Keratinocyte (primary cell): ENCODE data around the gene MICAL3. TPM values are rescaled to one million over a fixed set of nuclear protein-coding genes. Genes with fewer than 3 reads are reported as not detected.

Experiments
- DNase-seq: peaks from one replicate; pipeline ENCODE4 v3.0.0-alpha.2; 2011; ENCODE audit warnings: low read depth, missing footprints, low spot score
- FAIRE-seq: peaks from 2 replicates; lab custom pipeline; 2011; peaks lifted over from hg19 to GRCh38; lab: Jason Lieb, UNC
- H2AFZ ChIP-seq: 2 replicates; pipeline ENCODE4 v1.6.0; 2012; ENCODE audit warnings: low read length, control low read depth, inconsistent platforms; ENCODE audit not compliant: control insufficient read depth
- H3K27ac ChIP-seq: 2 replicates; pipeline ENCODE4 v1.5.1; 2011; ENCODE audit warnings: low read length; ENCODE audit not compliant: control insufficient read depth, insufficient read depth
- H3K27me3 ChIP-seq: 3 replicates; pipeline ENCODE4 v1.6.0; 2011; ENCODE audit warnings: low read length; ENCODE audit not compliant: control insufficient read depth, insufficient read depth; ENCODE audit errors: extremely low read depth
- H3K36me3 ChIP-seq, 2 experiments: 2 replicates in 1 of 2; 3 replicates in 1 of 2; pipeline ENCODE4 v1.5.1; 2011; ENCODE audit warnings: low read length in 2 of 2, mild to moderate bottlenecking in 1 of 2; ENCODE audit not compliant: control insufficient read depth in 2 of 2, insufficient read depth in 2 of 2; ENCODE audit errors: extremely low read depth in 1 of 2
- H3K4me1 ChIP-seq: 3 replicates; pipeline ENCODE4 v1.5.1; 2011; ENCODE audit warnings: low read length; ENCODE audit not compliant: control insufficient read depth, insufficient read depth; ENCODE audit errors: extremely low read depth
- H3K4me2 ChIP-seq: 3 replicates; pipeline ENCODE4 v1.6.0; 2011; ENCODE audit warnings: low read depth, low read length; ENCODE audit not compliant: control insufficient read depth, insufficient read depth; ENCODE audit errors: extremely low read depth
- H3K4me3 ChIP-seq, 3 experiments: fragments of 200-600 bp in 1 of 3; sonication (generic) in 1 of 3; 2 replicates in 2 of 3; 3 replicates in 1 of 3; pipeline ENCODE4 v1.5.1; 2011 to 2016; ENCODE audit warnings: low read length in 3 of 3, mild to moderate bottlenecking in 3 of 3, control low read depth in 2 of 3, inconsistent platforms in 1 of 3, low read depth in 1 of 3, mixed read lengths in 1 of 3, mixed run types in 1 of 3, moderate library complexity in 1 of 3; ENCODE audit not compliant: control insufficient read depth in 2 of 3, insufficient read depth in 2 of 3; ENCODE audit errors: extremely low read depth in 1 of 3
- H3K79me2 ChIP-seq: 2 replicates; pipeline ENCODE4 v1.6.0; 2012; ENCODE audit warnings: low read length; ENCODE audit not compliant: control insufficient read depth, insufficient read depth
- H3K9ac ChIP-seq: 3 replicates; pipeline ENCODE4 v1.6.0; 2011; ENCODE audit warnings: low read length; ENCODE audit not compliant: control insufficient read depth, insufficient read depth; ENCODE audit errors: extremely low read depth
- H3K9me1 ChIP-seq: 3 replicates; pipeline ENCODE4 v1.6.0; 2011; ENCODE audit warnings: low read length; ENCODE audit not compliant: control insufficient read depth, insufficient read depth; ENCODE audit errors: extremely low read depth
- H3K9me3 ChIP-seq: 2 replicates; pipeline ENCODE4 v1.5.1; 2012; ENCODE audit warnings: low read depth, low read length; ENCODE audit not compliant: control insufficient read depth
- H4K20me1 ChIP-seq: 3 replicates; pipeline ENCODE4 v1.6.0; 2011; ENCODE audit warnings: low read length; ENCODE audit not compliant: control insufficient read depth, insufficient read depth; ENCODE audit errors: extremely low read depth
- CTCF ChIP-seq, 3 experiments: IDR thresholded peaks in 1 of 3; conservative IDR thresholded peaks in 1 of 3; optimal IDR thresholded peaks in 1 of 3; 2 replicates in 2 of 3; 3 replicates in 1 of 3; pipeline versions ENCODE3 to v1.5.1; 2011; ENCODE audit warnings: low read length in 3 of 3, mild to moderate bottlenecking in 3 of 3, moderate library complexity in 2 of 3, control low read depth in 1 of 3, inconsistent platforms in 1 of 3; ENCODE audit not compliant: insufficient read depth in 2 of 3; ENCODE audit errors: extremely low read depth in 1 of 3
- EZH2 ChIP-seq: IDR thresholded peaks from one replicate; pipeline ENCODE4 v1.6.1; 2012; ENCODE audit warnings: inconsistent platforms, mild to moderate bottlenecking, low read length, moderate library complexity
- dilution Hi-C: fragments of 300-500 bp; cut with MboI; formaldehyde crosslinking; loops from one replicate; pipeline ENCODE4 v1.7.0; 2020; ENCODE audit warnings: low sequenced_read_pairs; ENCODE audit not compliant: extremely low pct_ligation_motif_present
- polyA plus RNA-seq, 5 experiments: library from polyadenylated mRNA; depleted of rRNA in 3 of 5; stranded (reverse) in 3 of 5; stranded (forward) in 1 of 5; unstranded in 1 of 5; fragments of >200 nt; gene quantifications; 1 replicate in 1 of 5; 2 replicates in 3 of 5; 3 replicates in 1 of 5; pipeline versions ENCODE4 v1.2.1 to v1.2.3, GENCODE V29; 2011 to 2012; ENCODE audit warnings: missing spikeins in 2 of 5, low read depth in 1 of 5, low replicate concordance in 1 of 5

Gene MICAL3
- polyA plus RNA-seq, 1 donor (not counting 4 experiments of a cell fraction or from before 2014, with no cell fraction given), result 27.9 TPM

- Histone ChIP-seq H3K36me3 (peaks cover 39 to 43% of the 10 kb centered on the region in 2 experiments), H2AFZ (no peak overlapping the region), H3K79me2 (peaks cover 4% of the 10 kb centered on the region), H4K20me1 (no peaks in the 10 kb centered on the region), H3K9me3 (no peaks in the 10 kb centered on the region), H3K4me1 (peaks cover 16% of the 10 kb centered on the region), H3K9me1 (no peaks in the 10 kb centered on the region), H3K9ac (no peak overlapping the region), H3K27ac (no peak overlapping the region), H3K4me2 (no peak overlapping the region), H3K4me3 (no peak overlapping the region), H3K27me3 (no peaks in the 10 kb centered on the region)
- peak; percentile 56 for FAIRE-seq
- dilution Hi-C loops, result no loop called here
- DNase-seq, result no peak
- TF ChIP-seq CTCF (optimal IDR thresholded peaks at IDR 0.05 in 1 of 3, IDR thresholded peaks at IDR 0.05 in 1 of 3, conservative IDR thresholded peaks at IDR 0.05 in 1 of 3; ENCODE audit: extremely low read depth in 1 of 3, insufficient read depth in 2 of 3, low read length in 3 of 3) (no peak), EZH2 (no peak)
Observed at GRCh38 chr22:17890245-17890671, 134.1 kb downstream of the MICAL3 start.

GRCh38 chr22:17888855-17889254 is 135.5 kb downstream of the MICAL3 start:
- FAIRE-seq, result no peak

More at GRCh38 chr22:17888855-17889254, 135.5 kb downstream of the MICAL3 start:
- Histone ChIP-seq H3K36me3 (peaks cover 39% of the 10 kb centered on the region in 2 experiments), H3K4me3 (no peak overlapping the region), H4K20me1 (peaks cover 2% of the 10 kb centered on the region), H3K4me2 (no peak overlapping the region), H2AFZ (no peak overlapping the region), H3K9me1 (no peaks in the 10 kb centered on the region), H3K27ac (no peak overlapping the region), H3K9me3 (no peaks in the 10 kb centered on the region), H3K79me2 (peaks cover 4% of the 10 kb centered on the region), H3K9ac (no peak overlapping the region), H3K27me3 (no peaks in the 10 kb centered on the region), H3K4me1 (peaks cover 30% of the 10 kb centered on the region)
- TF ChIP-seq EZH2, result no peak
- TF ChIP-seq CTCF (optimal IDR thresholded peaks at IDR 0.05 in 1 of 3, IDR thresholded peaks at IDR 0.05 in 1 of 3, conservative IDR thresholded peaks at IDR 0.05 in 1 of 3; ENCODE audit: extremely low read depth in 1 of 3, insufficient read depth in 2 of 3, low read length in 3 of 3), result no peak
- dilution Hi-C loops, result no loop called here
- DNase-seq, result no peak
